Heart right ventricle (tissue), 16 donors: Measurements from ENCODE around the gene NT5M. TPM values are rescaled to one million over a fixed set of nuclear protein-coding genes. Genes with fewer than 3 reads are reported as not detected.
"Not testable (repeated sequence)": the region's sequence is repeated elsewhere in the genome, so short reads cannot be mapped to it uniquely, and the experiment has no call there.

Experiments
- ATAC-seq, 8 donors: fragments of 200-7000 bp; cut with Tn5 transposase; one replicate each; pipeline ENCODE4 v1.9.1; 2020; ENCODE audit warnings: mild to moderate bottlenecking in 8 of 8, moderate library complexity in 8 of 8, moderate number of reproducible peaks in 1 of 8
- DNase-seq, 2 donors: peaks; one replicate each; pipeline ENCODE4 v3.0.0-alpha.2; 2020
- H3K27ac ChIP-seq, 10 donors: fragments of 200-600 bp; sonication (generic) in 2 of 10; one replicate each; pipeline versions ENCODE4 v1.5.0 to v1.8.0; 2020 to 2022; ENCODE audit warnings: mild to moderate bottlenecking in 3 of 10
- H3K27me3 ChIP-seq, 7 donors: fragments of 200-600 bp; one replicate each; pipeline ENCODE4 v1.8.0; 2021 to 2022; ENCODE audit warnings: mild to moderate bottlenecking in 2 of 7
- H3K36me3 ChIP-seq, 9 donors: fragments of 200-600 bp; sonication (generic) in 1 of 9; one replicate each; pipeline versions ENCODE4 v1.5.0 to v1.8.0; 2020 to 2022; ENCODE audit warnings: mild to moderate bottlenecking in 2 of 9
- H3K4me1 ChIP-seq, 9 donors: fragments of 200-600 bp; sonication (generic) in 1 of 9; one replicate each; pipeline versions ENCODE4 v1.5.0 to v1.8.0; 2020 to 2022; ENCODE audit warnings: mild to moderate bottlenecking in 4 of 9
- H3K4me3 ChIP-seq, 10 donors: fragments of 200-600 bp; sonication (generic) in 2 of 10; one replicate each; pipeline versions ENCODE4 v1.5.0 to v1.8.0; 2020 to 2022; ENCODE audit warnings: mild to moderate bottlenecking in 7 of 10, moderate library complexity in 2 of 10
- H3K9me3 ChIP-seq, 11 donors: fragments of 200-600 bp in 10 of 11; sonication (generic) in 2 of 11; one replicate each; pipeline versions ENCODE4 v1.5.0 to v1.8.0; 2013 to 2022; ENCODE audit warnings: mild to moderate bottlenecking in 2 of 11, control low read depth in 1 of 11, moderate library complexity in 1 of 11
- WGBS, 2 donors: extraction: QIAGEN DNeasy Blood & Tissue Kit; methylation state at CpG; one replicate each; pipeline ENCODE4 v1.1.7; 2013; ENCODE audit warnings: inconsistent platforms in 1 of 2; 5-methylcytosine and 5-hydroxymethylcytosine counted together
- intact Hi-C, 10 donors: fragments of 100-400 bp; cut with DNase I; formaldehyde crosslinking; loops; one replicate each; pipeline versions ENCODE4 v1.11.1 to v1.14.2; 2022
- polyA plus RNA-seq, 2 donors: library from polyadenylated mRNA; stranded (reverse); fragments of 200-250 nt; gene quantifications; one replicate each; pipeline ENCODE4 v1.2.3, GENCODE V29; 2013
- total RNA-seq, 10 donors: library from RNA; stranded (reverse); fragmentation: NEBNext Ultra II Directional in 3 of 10; extraction: Animal tissue kit (Norgen Biotek cat#: 25700) in 3 of 10; gene quantifications; one replicate each; pipeline versions ENCODE4 v1.2.1 to v1.2.4, GENCODE V29; 2021 to 2023
- TF ChIP-seq, protein P1 (sequence below), 9 donors: fragments of 200-600 bp; sonication (generic) in 2 of 9; IDR thresholded peaks; one replicate each; pipeline versions ENCODE4 v1.5.0 to v1.8.0; 2021 to 2022; ENCODE audit warnings: antibody characterized with exemption in 9 of 9, mild to moderate bottlenecking in 5 of 9, moderate library complexity in 1 of 9
- donor health status: Arrhythmogenic right ventricular cardiomyopathy.
- donor health status: ischemic (EF 13 %, LVEDD 7.1; RV severe dilation, severe dysfunction).
- donor health status: healthy with polysubstance abuse.
- donor health status: DM: no; HTN: yes; CAD: no.
- donor health status: DM: no; HTN: no; CAD: no.
- donor health status: ischemic (EF 25% LVEDD 6.9; RV normal size, moderate dysfunction).
- donor health status: ischemic (EF 25% LVEDD 5.7; RV mildly dilated, moderate dysfunction).
- donor health status: healthy.
- donor health status: DM: yes; HTN: yes; CAD: no.
- donor health status: Ischemic cardiomyopathy.
- donor health status: ischemic (EF 35%, LVEDD 5.7; RV mildly dilated, moderate dysfunction).
- donor health status: nonischemic (EF 11% LVEDD 7.7; RV severe dilation, severe dysfunction).
- donor health status: DM: yes; HTN: yes; CAD: no.
- donor health status: PGD.
- donor health status: ischemic (EF 29% LVEDD 5.4; RV normal size, mild dysfunction).
- donor health status: nonischemic (EF 23%, LVEDD 6.1; RV moderate dilation, normal function).

The NT5M gene
- total and polyA plus RNA-seq, 12 donors, result 4.9 to 15.8 (median 9.8) TPM

DNA sequence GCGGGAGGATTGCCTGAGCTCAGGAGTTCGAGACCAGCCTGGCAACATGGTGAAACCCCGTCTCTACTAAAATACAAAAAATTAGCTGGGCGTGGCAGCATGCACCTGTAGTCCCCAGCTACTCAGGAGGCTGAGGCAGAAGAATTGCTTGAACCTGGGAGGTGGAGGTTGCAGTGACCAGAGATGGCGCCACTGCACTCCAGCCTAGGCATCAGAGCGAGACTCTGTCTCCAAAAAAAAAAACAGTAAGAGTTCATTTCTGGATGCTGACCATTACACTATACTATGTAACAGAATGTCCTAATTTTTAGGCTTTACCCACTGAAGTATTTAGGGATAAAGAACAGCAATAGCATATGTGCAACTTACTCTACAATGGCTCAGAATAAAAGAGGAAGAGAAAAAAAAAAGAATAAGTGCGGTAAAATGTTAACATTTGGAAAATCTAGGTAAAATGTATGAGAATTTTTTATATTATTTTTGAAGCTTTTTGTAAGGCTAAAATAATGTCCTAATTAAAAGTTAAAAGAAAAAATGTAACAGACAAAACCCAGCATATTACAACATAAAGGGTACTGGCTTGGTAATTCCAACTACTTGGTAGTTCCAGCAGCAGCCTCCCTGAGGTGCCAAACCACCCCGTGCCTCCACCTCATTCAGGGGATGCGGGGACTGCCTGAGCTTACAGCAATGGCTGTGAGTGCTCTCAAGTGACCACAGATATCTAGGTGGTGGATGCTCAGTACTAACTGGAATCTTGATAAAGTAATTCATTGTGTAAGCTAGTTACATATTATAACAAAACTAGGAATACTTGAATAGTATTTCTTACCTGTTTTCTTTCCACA lies 33.0 kb upstream of the NT5M start:
- no peak for ATAC-seq
- no peak overlapping the region for H3K27ac ChIP-seq
- 85 to 93% methylated on average over 9 of the region's 9 CpGs for WGBS, 2 donors

DNA sequence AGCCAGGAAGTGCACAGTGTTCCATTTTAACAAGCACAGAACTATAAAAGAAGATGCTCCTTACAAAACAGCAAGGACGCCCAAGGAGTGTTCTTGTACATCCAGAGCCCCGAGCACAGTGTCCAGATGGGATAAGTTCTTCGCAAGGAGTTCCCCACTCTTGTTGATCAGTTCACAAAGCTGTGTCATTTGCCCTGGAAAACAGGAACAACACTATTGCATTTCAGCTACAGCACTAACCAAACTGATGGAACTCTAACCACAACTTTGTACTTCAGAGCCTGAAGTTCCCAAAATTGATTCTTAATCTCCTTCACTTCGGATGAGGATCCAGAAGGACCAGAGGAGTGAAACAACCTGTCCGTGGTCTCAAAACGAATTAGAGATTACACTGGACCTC lies 27.2 kb upstream of the NT5M start:
- TF ChIP-seq, protein P1, sequence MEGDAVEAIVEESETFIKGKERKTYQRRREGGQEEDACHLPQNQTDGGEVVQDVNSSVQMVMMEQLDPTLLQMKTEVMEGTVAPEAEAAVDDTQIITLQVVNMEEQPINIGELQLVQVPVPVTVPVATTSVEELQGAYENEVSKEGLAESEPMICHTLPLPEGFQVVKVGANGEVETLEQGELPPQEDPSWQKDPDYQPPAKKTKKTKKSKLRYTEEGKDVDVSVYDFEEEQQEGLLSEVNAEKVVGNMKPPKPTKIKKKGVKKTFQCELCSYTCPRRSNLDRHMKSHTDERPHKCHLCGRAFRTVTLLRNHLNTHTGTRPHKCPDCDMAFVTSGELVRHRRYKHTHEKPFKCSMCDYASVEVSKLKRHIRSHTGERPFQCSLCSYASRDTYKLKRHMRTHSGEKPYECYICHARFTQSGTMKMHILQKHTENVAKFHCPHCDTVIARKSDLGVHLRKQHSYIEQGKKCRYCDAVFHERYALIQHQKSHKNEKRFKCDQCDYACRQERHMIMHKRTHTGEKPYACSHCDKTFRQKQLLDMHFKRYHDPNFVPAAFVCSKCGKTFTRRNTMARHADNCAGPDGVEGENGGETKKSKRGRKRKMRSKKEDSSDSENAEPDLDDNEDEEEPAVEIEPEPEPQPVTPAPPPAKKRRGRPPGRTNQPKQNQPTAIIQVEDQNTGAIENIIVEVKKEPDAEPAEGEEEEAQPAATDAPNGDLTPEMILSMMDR (IDR thresholded peaks at IDR 0.05), result no peak
- Histone ChIP-seq H3K4me3 (no peak overlapping the region), H3K27ac (peak overlapping the region in 1 of 10 donors; percentile 51), H3K9me3 (no peaks in the 10 kb centered on the region), H3K36me3 (peaks cover 2 to 57% (median 42%) of the 10 kb centered on the region in 9 donors), H3K27me3 (no peaks in the 10 kb centered on the region), H3K4me1 (peaks cover 0 to 49% (median 28%) of the 10 kb centered on the region in 9 donors)
- WGBS, 2 donors, result 82 to 84% methylated on average over 6 of the region's 6 CpGs
- ATAC-seq, result no peak
- DNase-seq, result no peak
- intact Hi-C loops, result no loop called here

More for the DNA sequence above, 33.0 kb upstream of the NT5M start:
- intact Hi-C loops, result no loop called here
- Histone ChIP-seq H3K36me3 (peaks cover 3 to 100% (median 89%) of the 10 kb centered on the region in 9 donors), H3K4me3 (no peak overlapping the region), H3K9me3 (no peaks in the 10 kb centered on the region), H3K4me1 (peaks cover 0 to under 1% (median 0%) of the 10 kb centered on the region in 9 donors), H3K27me3 (no peaks in the 10 kb centered on the region)
- TF ChIP-seq, protein P1 (IDR thresholded peaks at IDR 0.05), result peak in 5 of 9 donors; percentile 7 to 34 (median 27)
- DNase-seq, result no peak

DNA sequence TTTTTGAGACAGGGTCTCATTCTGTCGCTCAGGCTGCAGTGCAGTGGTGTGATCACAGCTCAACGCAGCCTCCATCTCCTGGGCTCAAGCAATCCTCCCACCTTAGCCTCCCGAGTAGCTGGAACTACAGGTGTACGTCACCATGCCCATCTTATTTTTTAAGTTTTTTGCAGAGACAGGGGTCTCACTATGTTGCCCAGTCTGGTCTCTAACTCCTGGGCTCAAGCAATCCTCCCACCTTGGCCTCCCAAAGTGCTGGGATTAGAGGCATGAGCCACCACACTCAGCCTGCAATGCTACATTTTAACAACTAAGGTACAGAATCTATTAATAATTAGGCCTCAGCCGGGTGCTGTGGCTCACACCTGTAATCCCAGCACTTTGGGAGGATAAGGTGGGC lies 25.7 kb upstream of the NT5M start:
- intact Hi-C loops, H3K9me3 ChIP-seq, H3K27ac ChIP-seq, H3K27me3 ChIP-seq, DNase-seq, H3K4me3 ChIP-seq, ATAC-seq: not testable (repeated sequence)
- peaks cover 0 to 54% (median 33%) of the 10 kb centered on the region in 9 donors for H3K4me1 ChIP-seq
- WGBS, 2 donors, result 92 to 93% methylated on average over 5 of the region's 5 CpGs
- peaks cover 0 to 42% (median 32%) of the 10 kb centered on the region in 9 donors for H3K36me3 ChIP-seq

DNA sequence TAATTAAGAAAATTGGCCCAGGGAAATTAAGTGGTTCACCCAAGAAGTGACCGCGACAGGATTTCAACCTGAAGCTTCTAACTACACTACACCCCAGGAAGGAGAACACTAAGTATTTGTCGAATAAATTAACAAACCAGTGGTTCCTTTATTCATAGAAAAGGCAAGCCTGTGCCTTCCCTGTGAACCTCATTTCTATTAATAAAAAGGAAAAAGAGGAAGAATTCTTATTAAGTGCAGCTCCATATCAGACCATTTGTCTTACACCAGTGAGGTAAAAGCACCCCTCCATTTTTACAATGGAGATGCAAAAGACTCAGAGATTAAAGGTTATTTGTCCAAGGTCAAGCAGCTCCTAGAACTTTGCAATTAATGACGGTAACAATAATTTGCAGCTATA lies 23.9 kb upstream of the NT5M start:
- WGBS, 2 donors, result 79 to 81% methylated on average over 4 of the region's 4 CpGs
- H3K27ac ChIP-seq, result no peak overlapping the region

More for the DNA sequence above, 23.9 kb upstream of the NT5M start:
- intact Hi-C loops, result no loop called here
- no peak for DNase-seq
- Histone ChIP-seq H3K4me3 (peak overlapping the region in 2 of 10 donors; percentile 89 to 100), H3K27me3 (no peaks in the 10 kb centered on the region), H3K4me1 (peaks cover 0 to 54% (median 33%) of the 10 kb centered on the region in 9 donors), H3K9me3 (no peaks in the 10 kb centered on the region), H3K36me3 (peaks cover 0 to 23% (median 14%) of the 10 kb centered on the region in 9 donors)
- ATAC-seq, result no peak
- TF ChIP-seq, protein P1 (IDR thresholded peaks at IDR 0.05), result no peak
